HepG2 (cell line): ENCODE measurements around the gene TEX9. TPM values are rescaled to one million over a fixed set of nuclear protein-coding genes. Genes with fewer than 3 reads are reported as not detected.

Experiments used
- ATAC-seq: fragments of 200-7000 bp; cut with Tn5 transposase; 3 replicates; pipeline ENCODE4 v1.9.1; 2020; ENCODE audit warnings: mild to moderate bottlenecking, moderate library complexity
- BruUV-seq: library from RNA; stranded (reverse); fragments of 400-500 nt; replicated peaks from 2 replicates; lab custom pipeline; 2021; lab: Mats Ljungman, UMichigan
- CTCF ChIA-PET: fragments of 300-600 bp; formaldehyde crosslinking; extraction: SDS; loops from one replicate; lab custom pipeline; 2021; ENCODE audit warnings: low total read pairs, inconsistent platforms, low intra/inter-chr PET ratio; lab: Yijun Ruan, JAX
- POLR2A ChIA-PET: fragments of 350-600 bp; sonication (Branson Sonifier 250); formaldehyde crosslinking; loops from one replicate; lab custom pipeline; 2020; ENCODE audit warnings: antibody characterized with exemption, inconsistent platforms; lab: Yijun Ruan, JAX
- DNase-seq: peaks from one replicate; pipeline ENCODE4 v3.0.0-alpha.2; 2015; ENCODE audit warnings: low spot score
- FAIRE-seq: peaks from 3 replicates; lab custom pipeline; 2011; peaks lifted over from hg19 to GRCh38; lab: Jason Lieb, UNC
- H2AFZ ChIP-seq: one replicate; pipeline ENCODE4 v1.6.1; 2011; ENCODE audit warnings: low read length, inconsistent platforms
- H3K27ac ChIP-seq: fragments of 300-600 bp; 3 replicates; pipeline ENCODE4 v1.8.0; 2011; ENCODE audit warnings: mixed run types, mild to moderate bottlenecking, mixed read lengths, low read length, inconsistent platforms; ENCODE audit not compliant: insufficient read depth; ENCODE audit errors: extremely low read length
- H3K27me3 ChIP-seq, 2 experiments: fragments of 200-600 bp in 1 of 2; 2 replicates in 1 of 2; 3 replicates in 1 of 2; pipeline versions ENCODE4 v1.6.0 to v1.8.0; 2011; ENCODE audit warnings: low read length in 2 of 2, mild to moderate bottlenecking in 2 of 2, moderate library complexity in 2 of 2, inconsistent platforms in 1 of 2; ENCODE audit not compliant: insufficient read depth in 2 of 2, control insufficient read depth in 1 of 2
- H3K36me3 ChIP-seq, 2 experiments: fragments of 200-600 bp in 1 of 2; replicated peaks in 1 of 2; 2 replicates in 1 of 2; 3 replicates in 1 of 2; pipeline versions ENCODE4 v1.5.1 to v1.8.0; 2011; ENCODE audit warnings: low read length in 2 of 2, inconsistent platforms in 1 of 2; ENCODE audit not compliant: insufficient read depth in 2 of 2, control insufficient read depth in 1 of 2
- H3K4me1 ChIP-seq: 2 replicates; pipeline ENCODE4 v1.5.1; 2012; ENCODE audit warnings: low read length, inconsistent platforms; ENCODE audit not compliant: insufficient read depth
- H3K4me2 ChIP-seq: 2 replicates; pipeline ENCODE4 v1.6.0; 2011; ENCODE audit warnings: low read depth, low read length, inconsistent platforms
- H3K4me3 ChIP-seq, 3 experiments: fragments of 200-600 bp in 1 of 3; sonication (generic), shearing (Covaris generic) in 1 of 3; replicated peaks in 1 of 3; 2 replicates each; pipeline ENCODE4 v1.5.1; 2011 to 2016; ENCODE audit warnings: low read length in 3 of 3, inconsistent platforms in 2 of 3, low read depth in 2 of 3, mild to moderate bottlenecking in 2 of 3, control low read depth in 1 of 3, mixed read lengths in 1 of 3; ENCODE audit not compliant: insufficient read depth in 1 of 3
- H3K79me2 ChIP-seq: one replicate; pipeline ENCODE4 v1.6.1; 2011; ENCODE audit warnings: low read length, inconsistent platforms; ENCODE audit not compliant: insufficient read depth
- H3K9ac ChIP-seq: 2 replicates; pipeline ENCODE4 v1.6.0; 2011; ENCODE audit warnings: mild to moderate bottlenecking, low read depth, low read length, inconsistent platforms; ENCODE audit not compliant: insufficient read depth
- H3K9me3 ChIP-seq: 2 replicates; pipeline ENCODE4 v1.5.1; 2012; ENCODE audit warnings: mild to moderate bottlenecking, low read length
- H4K20me1 ChIP-seq: 2 replicates; pipeline ENCODE4 v1.6.0; 2011; ENCODE audit warnings: inconsistent platforms, mild to moderate bottlenecking, low read length, moderate library complexity; ENCODE audit not compliant: insufficient read depth
- HOXD1 ChIP-seq: sonication (generic); formaldehyde crosslinking; IDR thresholded peaks from 2 replicates; pipeline ENCODE4 v1.5.0; 2020; ENCODE audit warnings: missing genetic modification reagents
- ISL2 ChIP-seq: sonication (generic); formaldehyde crosslinking; IDR thresholded peaks from 2 replicates; pipeline ENCODE4 v1.5.0; 2020; ENCODE audit warnings: missing genetic modification reagents
- KAT8 ChIP-seq: IDR thresholded peaks from 2 replicates; pipeline ENCODE4 v1.6.1; 2016; ENCODE audit warnings: missing genetic modification reagents, missing compliant biosample characterization
- RFX3 ChIP-seq: IDR thresholded peaks from 2 replicates; pipeline ENCODE4 v1.6.1; 2016; ENCODE audit warnings: missing biosample characterization, missing genetic modification reagents
- UBTF ChIP-seq: sonication (generic); formaldehyde crosslinking; IDR thresholded peaks from 2 replicates; pipeline ENCODE4 v1.4.0; 2020; ENCODE audit warnings: mild to moderate bottlenecking, missing genetic modification reagents
- USF2 ChIP-seq, 2 experiments: sonication (generic) in 1 of 2; formaldehyde crosslinking in 1 of 2; IDR thresholded peaks; 2 replicates each; pipeline versions ENCODE4 v1.5.1 to v1.6.1; 2011 to 2020; ENCODE audit warnings: borderline replicate concordance in 1 of 2, low read depth in 1 of 2, low read length in 1 of 2, mild to moderate bottlenecking in 1 of 2, missing genetic modification reagents in 1 of 2, moderate library complexity in 1 of 2
- ZMAT5 ChIP-seq: sonication (generic); formaldehyde crosslinking; IDR thresholded peaks from 2 replicates; pipeline ENCODE4 v1.5.0; 2020; ENCODE audit warnings: mild to moderate bottlenecking, low read depth, missing genetic modification reagents, borderline replicate concordance
- ZNF34 ChIP-seq: sonication (generic); formaldehyde crosslinking; IDR thresholded peaks from 2 replicates; pipeline ENCODE4 v1.4.0; 2020; ENCODE audit warnings: mild to moderate bottlenecking, missing genetic modification reagents, borderline replicate concordance
- ZNF430 ChIP-seq: sonication (generic); formaldehyde crosslinking; IDR thresholded peaks from 2 replicates; pipeline ENCODE4 v1.9.0; 2021; ENCODE audit warnings: mild to moderate bottlenecking, missing genetic modification reagents
- ZNF574 ChIP-seq: sonication (generic); formaldehyde crosslinking; IDR thresholded peaks from 2 replicates; pipeline ENCODE4 v1.4.0; 2020; ENCODE audit warnings: missing genetic modification reagents
- ZNF576 ChIP-seq: sonication (generic); formaldehyde crosslinking; IDR thresholded peaks from 2 replicates; pipeline ENCODE4 v1.4.0; 2020; ENCODE audit warnings: mild to moderate bottlenecking, missing genetic modification reagents
- ZNF788 ChIP-seq: sonication (generic); formaldehyde crosslinking; IDR thresholded peaks from 2 replicates; pipeline ENCODE4 v1.5.0; 2020; ENCODE audit warnings: mild to moderate bottlenecking, missing genetic modification reagents, borderline replicate concordance
- ZNF800 ChIP-seq: sonication (generic); formaldehyde crosslinking; IDR thresholded peaks from 2 replicates; pipeline ENCODE4 v1.4.0; 2020; ENCODE audit warnings: missing genetic modification reagents
- ZNF841 ChIP-seq: sonication (generic); formaldehyde crosslinking; IDR thresholded peaks from 2 replicates; pipeline ENCODE4 v1.8.1; 2023; ENCODE audit warnings: missing genetic modification reagents, borderline replicate concordance
- ZSCAN31 ChIP-seq: sonication (generic); formaldehyde crosslinking; IDR thresholded peaks from 2 replicates; pipeline ENCODE4 v1.5.0; 2020; ENCODE audit warnings: low read depth, mild to moderate bottlenecking, missing genetic modification reagents
- WGBS: methylation state at CpG from one replicate; pipeline ENCODE4 v1.1.6; 2017; ENCODE audit warnings: low lambda C conversion rate; 5-methylcytosine and 5-hydroxymethylcytosine counted together
- in situ Hi-C: cut with HindIII; loops from 2 replicates; pipeline ENCODE4 v1.10.0; 2017; ENCODE audit warnings: low pct_unique_long_range_greater_than_20kb; ENCODE audit not compliant: extremely low pct_ligation_motif_present
- intact Hi-C: fragments of 100-400 bp; cut with micrococcal nuclease; formaldehyde crosslinking; loops from one replicate; pipeline ENCODE4 v1.10.0; 2022; ENCODE audit not compliant: unreplicated experiment
- polyA plus RNA-seq, 8 experiments: library from polyadenylated mRNA; depleted of rRNA in 3 of 8; stranded (reverse) in 7 of 8; unstranded in 1 of 8; fragments of >200 nt; fragmentation: Illumina TruSeq in 4 of 8; extraction: Trizol in 4 of 8; gene quantifications; 2 replicates each; pipeline versions ENCODE4 v1.2.1 to v1.2.3, GENCODE V29; 2011 to 2016; ENCODE audit warnings: low read depth in 4 of 8, missing spikeins in 1 of 8, mixed read lengths in 1 of 8; ENCODE audit not compliant: insufficient read depth in 1 of 8
- total RNA-seq, 5 experiments: library from RNA; depleted of rRNA; stranded (reverse); fragments of >200 nt; fragmentation: Illumina TruSeq; extraction: Trizol; gene quantifications; 2 replicates each; pipeline ENCODE4 v1.2.3, GENCODE V29; 2016; ENCODE audit warnings: low read depth in 1 of 5

The TEX9 gene
- total and polyA plus RNA-seq, 2 of the 13 experiments (the other 11 are each of a cell fraction or from before 2014, with no cell fraction given): 0.82 to 6.9 TPM

GRCh38 chr15:56339594-56339993 is 25.6 kb upstream of the TEX9 start:
- H3K79me2 ChIP-seq: no peaks in the 10 kb centered on the region
- ChIA-PET CTCF (no interaction called here), POLR2A (no interaction called here)
- intact Hi-C loops: no loop called here
- no peak overlapping the region for H3K27ac ChIP-seq
- no peak overlapping the region for H3K9ac ChIP-seq
- no peak overlapping the region for H3K4me3 ChIP-seq
- FAIRE-seq: no peak
- BruUV-seq: no TSS peak
- no peak for DNase-seq
- in situ Hi-C loops: no loop called here
- no peaks in the 10 kb centered on the region for H3K36me3 ChIP-seq
- H3K4me2 ChIP-seq: no peak overlapping the region
- no peaks in the 10 kb centered on the region for H4K20me1 ChIP-seq
- no peaks in the 10 kb centered on the region for H3K4me1 ChIP-seq
- no peak overlapping the region for H2AFZ ChIP-seq
- 45% methylated on average over 4 of the region's 4 CpGs for WGBS
- H3K27me3 ChIP-seq: no peaks in the 10 kb centered on the region
- no peaks in the 10 kb centered on the region for H3K9me3 ChIP-seq
- no peak for ATAC-seq
- TF ChIP-seq RFX3 (no peak), ISL2 (CRISPR knock-in tag) (no peak), USF2 (IDR thresholded peaks at IDR 0.05; ENCODE audit: low read depth, low read length) (no peak), USF2 (CRISPR knock-in tag; IDR thresholded peaks at IDR 0.05; ENCODE audit: borderline replicate concordance) (no peak), ZNF430 (CRISPR knock-in tag) (no peak), ZNF574 (no peak), ZSCAN31 (CRISPR knock-in tag) (no peak), ZNF788 (CRISPR knock-in tag) (no peak), KAT8 (CRISPR knock-in tag) (no peak), UBTF (no peak), ZNF800 (CRISPR knock-in tag) (no peak), ZNF34 (CRISPR knock-in tag) (no peak), ZMAT5 (CRISPR knock-in tag) (no peak), ZNF841 (no peak), HOXD1 (CRISPR knock-in tag) (no peak), ZNF576 (CRISPR knock-in tag) (no peak)
